Stimulated activated memory B cell treated with anti-CD40 and anti-IgM and Interleukin-4, amounts not matched to agents 10 μg/mL and 1 μg/mL and 100 μg/mL, for 72 hours (primary cell): ENCODE data around the gene UBQLN2.
"Not testable (repeated sequence)": the region's sequence is repeated elsewhere in the genome, so short reads cannot be mapped to it uniquely, and the experiment has no call there.

Experiments
- ATAC-seq: fragments of 150-1000 bp; cut with Tn5 transposase; 2 replicates; pipeline ENCODE4 v1.10.0; 2021
- H3K27ac Mint-ChIP-seq: one replicate; pipeline ENCODE4 v1.8.0; 2022; ENCODE audit warnings: mild to moderate bottlenecking, mixed read lengths
- H3K27me3 Mint-ChIP-seq: one replicate; pipeline ENCODE4 v1.8.0; 2022; ENCODE audit warnings: mixed read lengths
- H3K36me3 Mint-ChIP-seq: one replicate; pipeline ENCODE4 v1.8.0; 2022; ENCODE audit warnings: mixed read lengths
- H3K4me1 Mint-ChIP-seq: one replicate; pipeline ENCODE4 v1.8.0; 2022; ENCODE audit warnings: mixed read lengths
- H3K4me3 Mint-ChIP-seq: one replicate; pipeline ENCODE4 v1.8.0; 2022; ENCODE audit warnings: mild to moderate bottlenecking, moderate library complexity, mixed read lengths
- H3K9me3 Mint-ChIP-seq: one replicate; pipeline ENCODE4 v1.8.0; 2022; ENCODE audit warnings: mixed read lengths

Gene UBQLN2

DNA sequence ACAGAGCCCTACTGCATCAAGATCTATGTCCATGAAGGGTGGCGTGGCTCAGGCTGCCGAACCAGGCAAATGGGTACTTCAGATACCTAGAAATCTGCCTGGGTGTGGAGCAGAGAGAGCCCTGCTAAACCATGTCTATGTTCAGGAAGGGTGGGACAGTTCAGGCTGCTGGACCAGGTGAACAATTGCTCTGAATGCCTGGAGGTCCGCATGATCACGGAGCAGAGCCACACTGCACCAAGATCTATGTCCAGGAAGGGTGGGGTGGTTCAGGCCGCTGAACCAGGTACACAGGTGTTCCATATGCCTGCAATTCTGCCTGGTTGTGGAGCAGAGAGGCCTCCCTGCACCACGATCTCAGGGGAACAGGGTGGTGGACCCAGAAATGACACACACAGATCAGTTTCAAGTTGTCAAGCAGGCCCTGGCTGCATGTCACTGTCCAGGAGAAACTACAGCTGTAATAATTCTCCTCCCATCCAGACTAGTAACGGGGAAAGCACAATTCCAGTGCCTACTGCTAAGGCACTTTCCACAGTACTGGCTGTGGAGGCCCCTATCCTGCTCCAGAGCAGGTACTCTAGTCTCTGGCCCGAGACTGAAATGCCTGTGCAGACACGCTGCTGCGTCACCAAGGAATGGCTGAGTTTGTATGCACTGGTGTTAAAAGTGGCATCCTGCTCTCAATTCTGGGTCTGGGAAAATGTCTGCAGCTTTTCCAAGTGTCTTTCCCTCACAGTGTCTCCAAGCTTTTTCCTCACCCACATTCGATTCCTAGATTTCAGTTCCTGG lies 25.2 kb downstream of the UBQLN2 start:
- peaks cover 25% of the 10 kb centered on the region for H3K36me3 Mint-ChIP-seq
- H3K27me3 Mint-ChIP-seq, result no peaks in the 10 kb centered on the region
- peaks cover 6% of the 10 kb centered on the region for H3K4me1 Mint-ChIP-seq
- no peak overlapping the region for H3K27ac Mint-ChIP-seq
- no peaks in the 10 kb centered on the region for H3K9me3 Mint-ChIP-seq
- H3K4me3 Mint-ChIP-seq, result no peak overlapping the region
- no peak for ATAC-seq

DNA sequence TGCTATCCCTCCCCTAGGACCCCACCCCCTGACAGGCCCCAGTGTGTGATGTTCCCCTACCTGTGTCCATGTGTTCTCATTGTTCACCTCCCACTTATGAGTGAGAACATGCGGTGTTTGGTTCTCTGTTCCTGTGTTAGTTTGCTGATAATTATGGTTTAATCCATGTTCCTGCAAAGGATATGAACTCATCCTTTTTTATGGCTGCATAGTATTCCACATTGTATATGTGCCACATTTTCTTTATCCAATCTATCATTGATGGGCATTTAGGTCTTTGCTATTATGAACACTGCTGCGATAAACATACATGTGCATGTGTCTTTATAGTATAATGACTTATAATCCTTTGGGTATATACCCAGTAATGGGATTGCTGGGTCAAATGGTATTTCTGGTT lies 28.4 kb downstream of the UBQLN2 start:
- H3K9me3 Mint-ChIP-seq, H3K4me3 Mint-ChIP-seq, H3K27ac Mint-ChIP-seq, H3K27me3 Mint-ChIP-seq, ATAC-seq: not testable (repeated sequence)
- Mint-ChIP-seq H3K36me3 (peaks cover 39% of the 10 kb centered on the region), H3K4me1 (peaks cover 25% of the 10 kb centered on the region)

DNA sequence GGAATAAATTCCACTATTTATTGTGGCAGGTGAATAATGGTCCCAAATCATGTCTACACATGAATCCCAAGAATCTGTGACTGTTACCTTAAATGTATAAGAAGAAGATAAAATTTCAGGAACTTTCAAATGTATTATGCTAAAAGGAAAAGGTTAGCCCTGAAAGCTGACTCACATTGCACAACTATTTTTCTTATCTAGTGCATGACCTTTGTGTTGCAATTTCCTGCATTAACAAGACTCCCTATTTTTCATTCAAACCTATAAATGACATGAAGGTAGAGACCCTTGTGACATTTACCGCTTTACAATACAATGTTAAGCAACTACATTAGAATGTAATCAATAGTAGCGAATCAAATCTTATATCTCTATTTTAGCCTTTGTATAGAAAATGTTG lies 36.7 kb downstream of the UBQLN2 start:
- peaks cover 14% of the 10 kb centered on the region for H3K4me1 Mint-ChIP-seq
- peaks cover 19% of the 10 kb centered on the region for H3K36me3 Mint-ChIP-seq
- no peak overlapping the region for H3K27ac Mint-ChIP-seq
- no peaks in the 10 kb centered on the region for H3K27me3 Mint-ChIP-seq
- ATAC-seq, result no peak
- no peaks in the 10 kb centered on the region for H3K9me3 Mint-ChIP-seq
- no peak overlapping the region for H3K4me3 Mint-ChIP-seq

DNA sequence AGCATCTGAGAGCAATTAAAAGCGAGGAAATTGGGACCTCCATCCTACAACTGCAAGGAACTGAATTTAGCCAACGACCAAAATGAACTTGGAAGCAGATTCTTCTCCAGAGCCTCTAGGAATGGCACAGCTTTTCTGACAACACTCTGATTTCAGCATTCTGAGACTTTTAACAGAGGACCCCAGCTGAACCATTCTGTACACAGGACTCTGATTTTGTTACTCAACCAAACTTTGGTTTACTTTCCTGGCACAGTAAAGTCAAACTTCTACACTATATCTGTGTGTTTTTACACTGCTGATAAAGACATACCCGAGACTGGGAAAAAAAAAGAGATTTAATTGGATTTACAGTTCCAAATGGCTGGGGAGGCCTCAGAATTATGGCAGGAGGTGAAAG lies 37.6 kb downstream of the UBQLN2 start:
- H3K27me3 Mint-ChIP-seq, result no peaks in the 10 kb centered on the region
- no peak for ATAC-seq
- H3K4me1 Mint-ChIP-seq, result peaks cover 7% of the 10 kb centered on the region
- peaks cover 11% of the 10 kb centered on the region for H3K36me3 Mint-ChIP-seq
- no peak overlapping the region for H3K4me3 Mint-ChIP-seq
- H3K27ac Mint-ChIP-seq, result no peak overlapping the region
- no peaks in the 10 kb centered on the region for H3K9me3 Mint-ChIP-seq

DNA sequence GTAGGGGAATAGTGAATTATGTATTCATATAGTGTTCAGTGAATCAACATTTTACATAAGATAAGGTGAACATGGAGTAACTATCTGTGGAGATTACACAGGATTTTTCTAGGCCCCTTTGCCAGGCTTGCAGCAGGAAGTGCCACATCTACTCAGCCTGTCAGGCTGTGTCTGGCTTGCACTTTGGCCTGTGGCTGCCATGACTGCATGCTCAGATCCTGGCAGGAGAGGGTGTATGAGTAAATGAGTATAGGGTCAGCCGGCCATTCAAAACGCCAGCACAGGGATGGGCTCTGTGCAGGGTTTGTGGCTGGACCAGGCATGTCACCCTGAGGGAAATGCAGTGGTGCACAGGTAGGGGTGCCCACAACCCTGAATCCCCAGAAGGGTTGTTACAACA lies 51.9 kb downstream of the UBQLN2 start:
- H3K4me3 Mint-ChIP-seq, result no peak overlapping the region
- H3K36me3 Mint-ChIP-seq, result peaks cover 6% of the 10 kb centered on the region
- no peaks in the 10 kb centered on the region for H3K27me3 Mint-ChIP-seq
- peaks cover 8% of the 10 kb centered on the region for H3K9me3 Mint-ChIP-seq
- no peak for ATAC-seq
- H3K4me1 Mint-ChIP-seq, result no peaks in the 10 kb centered on the region
- no peak overlapping the region for H3K27ac Mint-ChIP-seq
